GM12878 (cell line): ENCODE results near the gene PCCA.

Experiments
- BCL11A ChIP-seq: IDR thresholded peaks from 2 replicates; pipeline ENCODE4 v1.6.1; 2011; ENCODE audit warnings: low read depth, low read length
- CREB1 ChIP-seq: IDR thresholded peaks from 2 replicates; pipeline ENCODE4 v1.6.1; 2012; ENCODE audit warnings: low read depth, mild to moderate bottlenecking, inconsistent platforms
- KAT2A ChIP-seq: conservative IDR thresholded peaks from 2 replicates; pipeline ENCODE4 v1.6.1; 2011; ENCODE audit warnings: low read depth, low read length; ENCODE audit not compliant: control insufficient read depth
- NFYB ChIP-seq: IDR thresholded peaks from 2 replicates; pipeline ENCODE4 v1.6.1; 2011; ENCODE audit warnings: low read depth, mild to moderate bottlenecking, low read length, improper control_type of control experiment, moderate library complexity; ENCODE audit not compliant: insufficient read depth
- NR2F1 ChIP-seq: fragments of 450-650 bp; conservative IDR thresholded peaks from 2 replicates; pipeline ENCODE4 v1.6.1; 2017; ENCODE audit warnings: mild to moderate bottlenecking
- POU2F2 ChIP-seq: IDR thresholded peaks from 3 replicates; pipeline ENCODE4 v1.6.1; 2011; ENCODE audit warnings: low read depth, mild to moderate bottlenecking, low read length, borderline replicate concordance
- RAD21 ChIP-seq: IDR thresholded peaks from 2 replicates; pipeline ENCODE4 v1.6.1; 2011; ENCODE audit warnings: mild to moderate bottlenecking, low read depth, low read length, moderate library complexity; ENCODE audit not compliant: insufficient read depth
- RAD51 ChIP-seq: fragments of 450-650 bp; IDR thresholded peaks from 2 replicates; pipeline ENCODE4 v1.6.1; 2016; ENCODE audit warnings: moderate library complexity, mild to moderate bottlenecking, inconsistent platforms
- SUZ12 ChIP-seq: fragments of 200-600 bp; sonication (generic); IDR thresholded peaks from one replicate; pipeline ENCODE4 v1.6.1; 2018; ENCODE audit warnings: antibody characterized with exemption, mild to moderate bottlenecking; ENCODE audit not compliant: unreplicated experiment
- ZNF24 ChIP-seq: fragments of 450-650 bp; IDR thresholded peaks from 2 replicates; pipeline ENCODE4 v1.6.1; 2017; ENCODE audit warnings: antibody characterized with exemption, mild to moderate bottlenecking
- ZZZ3 ChIP-seq: IDR thresholded peaks from 2 replicates; pipeline ENCODE4 v1.6.1; 2011; ENCODE audit warnings: low read depth; ENCODE audit not compliant: control insufficient read depth, insufficient read length
- TF ChIP-seq, protein P1 (sequence below): IDR thresholded peaks from 2 replicates; pipeline ENCODE4 v1.6.1; 2012; ENCODE audit warnings: mild to moderate bottlenecking, low read depth, low read length
- TF ChIP-seq, protein P2 (sequence below), 3 experiments: IDR thresholded peaks in 2 of 3; conservative IDR thresholded peaks in 1 of 3; 2 replicates each; pipeline ENCODE4 v1.5.1; 2011; ENCODE audit warnings: low read depth in 3 of 3, low read length in 3 of 3, mild to moderate bottlenecking in 3 of 3, control low read depth in 2 of 3, moderate library complexity in 2 of 3, inconsistent platforms in 1 of 3, mixed read lengths in 1 of 3; ENCODE audit not compliant: control insufficient read depth in 2 of 3, insufficient read depth in 1 of 3; ENCODE audit errors: extremely low read depth in 1 of 3
- TF ChIP-seq, protein P3 (sequence below): fragments of 450-650 bp; IDR thresholded peaks from 2 replicates; pipeline ENCODE4 v1.6.1; 2016; ENCODE audit warnings: mild to moderate bottlenecking

DNA sequence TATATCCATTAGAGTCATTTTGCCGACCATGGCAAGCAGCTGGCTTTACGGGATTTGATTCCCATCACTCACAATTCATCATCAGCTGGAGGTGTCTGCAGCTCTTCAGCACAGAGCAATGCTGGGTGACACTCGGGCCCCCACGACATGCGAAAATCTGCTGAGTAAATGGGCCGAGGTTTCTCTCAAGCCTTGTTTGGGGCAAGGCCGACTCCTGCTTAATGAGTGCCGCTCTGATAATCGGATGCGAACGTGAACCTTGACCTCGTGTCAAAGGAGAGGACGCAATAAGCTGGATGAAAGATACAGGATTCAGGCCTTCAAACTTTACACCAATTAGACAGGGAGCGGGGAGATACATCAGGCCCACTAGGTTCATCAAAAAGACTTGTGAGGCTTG lies 434.5 kb downstream of the PCCA start:
- TF ChIP-seq, protein P1, sequence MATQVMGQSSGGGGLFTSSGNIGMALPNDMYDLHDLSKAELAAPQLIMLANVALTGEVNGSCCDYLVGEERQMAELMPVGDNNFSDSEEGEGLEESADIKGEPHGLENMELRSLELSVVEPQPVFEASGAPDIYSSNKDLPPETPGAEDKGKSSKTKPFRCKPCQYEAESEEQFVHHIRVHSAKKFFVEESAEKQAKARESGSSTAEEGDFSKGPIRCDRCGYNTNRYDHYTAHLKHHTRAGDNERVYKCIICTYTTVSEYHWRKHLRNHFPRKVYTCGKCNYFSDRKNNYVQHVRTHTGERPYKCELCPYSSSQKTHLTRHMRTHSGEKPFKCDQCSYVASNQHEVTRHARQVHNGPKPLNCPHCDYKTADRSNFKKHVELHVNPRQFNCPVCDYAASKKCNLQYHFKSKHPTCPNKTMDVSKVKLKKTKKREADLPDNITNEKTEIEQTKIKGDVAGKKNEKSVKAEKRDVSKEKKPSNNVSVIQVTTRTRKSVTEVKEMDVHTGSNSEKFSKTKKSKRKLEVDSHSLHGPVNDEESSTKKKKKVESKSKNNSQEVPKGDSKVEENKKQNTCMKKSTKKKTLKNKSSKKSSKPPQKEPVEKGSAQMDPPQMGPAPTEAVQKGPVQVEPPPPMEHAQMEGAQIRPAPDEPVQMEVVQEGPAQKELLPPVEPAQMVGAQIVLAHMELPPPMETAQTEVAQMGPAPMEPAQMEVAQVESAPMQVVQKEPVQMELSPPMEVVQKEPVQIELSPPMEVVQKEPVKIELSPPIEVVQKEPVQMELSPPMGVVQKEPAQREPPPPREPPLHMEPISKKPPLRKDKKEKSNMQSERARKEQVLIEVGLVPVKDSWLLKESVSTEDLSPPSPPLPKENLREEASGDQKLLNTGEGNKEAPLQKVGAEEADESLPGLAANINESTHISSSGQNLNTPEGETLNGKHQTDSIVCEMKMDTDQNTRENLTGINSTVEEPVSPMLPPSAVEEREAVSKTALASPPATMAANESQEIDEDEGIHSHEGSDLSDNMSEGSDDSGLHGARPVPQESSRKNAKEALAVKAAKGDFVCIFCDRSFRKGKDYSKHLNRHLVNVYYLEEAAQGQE = no peak
- TF ChIP-seq, protein P2, sequence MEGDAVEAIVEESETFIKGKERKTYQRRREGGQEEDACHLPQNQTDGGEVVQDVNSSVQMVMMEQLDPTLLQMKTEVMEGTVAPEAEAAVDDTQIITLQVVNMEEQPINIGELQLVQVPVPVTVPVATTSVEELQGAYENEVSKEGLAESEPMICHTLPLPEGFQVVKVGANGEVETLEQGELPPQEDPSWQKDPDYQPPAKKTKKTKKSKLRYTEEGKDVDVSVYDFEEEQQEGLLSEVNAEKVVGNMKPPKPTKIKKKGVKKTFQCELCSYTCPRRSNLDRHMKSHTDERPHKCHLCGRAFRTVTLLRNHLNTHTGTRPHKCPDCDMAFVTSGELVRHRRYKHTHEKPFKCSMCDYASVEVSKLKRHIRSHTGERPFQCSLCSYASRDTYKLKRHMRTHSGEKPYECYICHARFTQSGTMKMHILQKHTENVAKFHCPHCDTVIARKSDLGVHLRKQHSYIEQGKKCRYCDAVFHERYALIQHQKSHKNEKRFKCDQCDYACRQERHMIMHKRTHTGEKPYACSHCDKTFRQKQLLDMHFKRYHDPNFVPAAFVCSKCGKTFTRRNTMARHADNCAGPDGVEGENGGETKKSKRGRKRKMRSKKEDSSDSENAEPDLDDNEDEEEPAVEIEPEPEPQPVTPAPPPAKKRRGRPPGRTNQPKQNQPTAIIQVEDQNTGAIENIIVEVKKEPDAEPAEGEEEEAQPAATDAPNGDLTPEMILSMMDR (IDR thresholded peaks at IDR 0.05 in 2 of 3, conservative IDR thresholded peaks at IDR 0.05 in 1 of 3; ENCODE audit: control insufficient read depth in 2 of 3, extremely low read depth in 1 of 3, insufficient read depth in 1 of 3, low read depth in 3 of 3, low read length in 3 of 3) = no peak
- TF ChIP-seq RAD21 (no peak), NR2F1 (no peak), CREB1 (no peak), ZZZ3 (no peak), POU2F2 (no peak), BCL11A (no peak), ZNF24 (no peak), RAD51 (no peak), KAT2A (no peak), SUZ12 (no peak), NFYB (no peak)
- TF ChIP-seq, protein P3, sequence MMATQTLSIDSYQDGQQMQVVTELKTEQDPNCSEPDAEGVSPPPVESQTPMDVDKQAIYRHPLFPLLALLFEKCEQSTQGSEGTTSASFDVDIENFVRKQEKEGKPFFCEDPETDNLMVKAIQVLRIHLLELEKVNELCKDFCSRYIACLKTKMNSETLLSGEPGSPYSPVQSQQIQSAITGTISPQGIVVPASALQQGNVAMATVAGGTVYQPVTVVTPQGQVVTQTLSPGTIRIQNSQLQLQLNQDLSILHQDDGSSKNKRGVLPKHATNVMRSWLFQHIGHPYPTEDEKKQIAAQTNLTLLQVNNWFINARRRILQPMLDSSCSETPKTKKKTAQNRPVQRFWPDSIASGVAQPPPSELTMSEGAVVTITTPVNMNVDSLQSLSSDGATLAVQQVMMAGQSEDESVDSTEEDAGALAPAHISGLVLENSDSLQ = no peak
